GM23248 (cell line): ENCODE data around the gene SRRM4.

ENCODE experiments used
- EZH2 ChIP-seq: fragments of 200-600 bp; sonication (generic); IDR thresholded peaks from 2 replicates; pipeline ENCODE4 v1.6.1; 2018; ENCODE audit warnings: antibody characterized with exemption, mild to moderate bottlenecking; ENCODE audit not compliant: insufficient read depth, poor library complexity, severe bottlenecking
- EZH2phosphoT487 ChIP-seq: fragments of 200-600 bp; sonication (generic); IDR thresholded peaks from 2 replicates; pipeline ENCODE4 v1.6.1; 2018; ENCODE audit warnings: antibody characterized with exemption, moderate library complexity, mild to moderate bottlenecking, low read depth; ENCODE audit not compliant: insufficient read depth

- TF ChIP-seq EZH2 (no peak), EZH2phosphoT487 (no peak)
These were observed 94.0 kb downstream of the SRRM4 start for GRCh38 chr12:119075222-119075787.
